ENCODE data around the gene CEMIP.

DNA sequence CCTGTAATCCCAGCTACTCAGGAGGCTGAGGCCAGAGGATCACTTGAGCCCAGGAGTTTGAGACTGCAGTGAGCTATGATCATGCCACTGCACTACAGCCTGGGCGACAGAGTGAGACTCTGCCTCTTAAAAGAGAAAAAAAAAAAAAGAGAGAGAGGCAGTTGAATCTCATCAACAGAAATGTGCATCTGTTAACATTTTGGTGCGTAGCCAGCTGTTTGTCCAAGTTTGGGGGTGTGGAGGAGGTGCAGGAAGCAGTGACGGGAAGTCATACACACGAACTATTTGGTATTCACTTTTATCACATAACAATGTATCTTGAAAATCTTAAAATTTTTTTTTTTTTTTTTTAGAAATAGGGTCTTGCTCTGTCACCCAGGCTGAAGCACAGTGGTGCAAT is 18.2 kb upstream of the CEMIP start:
- TF ChIP-seq ZSCAN30 (tag by site-specific recombination; IDR thresholded peaks at IDR 0.05) (no peak), ZNF157 (tag by site-specific recombination; IDR thresholded peaks at IDR 0.05) (no peak), CTCF (tag by site-specific recombination; IDR thresholded peaks at IDR 0.05) (no peak), SCRT2 (tag by site-specific recombination; IDR thresholded peaks at IDR 0.05) (no peak), WT1 (tag by site-specific recombination; IDR thresholded peaks at IDR 0.05) (no peak), ZNF488 (tag by site-specific recombination; IDR thresholded peaks at IDR 0.05) (no peak), ZNF292 (tag by site-specific recombination; IDR thresholded peaks at IDR 0.05; ENCODE audit: borderline replicate concordance, low read depth) (no peak), ZBTB7A (tag by site-specific recombination; IDR thresholded peaks at IDR 0.05; ENCODE audit: low read depth) (no peak), HOXA7 (CRISPR knock-in tag; IDR thresholded peaks at IDR 0.05; ENCODE audit: borderline replicate concordance) (no peak), ZSCAN4 (tag by site-specific recombination; IDR thresholded peaks at IDR 0.05) (no peak)
- TF ChIP-seq, protein P1, sequence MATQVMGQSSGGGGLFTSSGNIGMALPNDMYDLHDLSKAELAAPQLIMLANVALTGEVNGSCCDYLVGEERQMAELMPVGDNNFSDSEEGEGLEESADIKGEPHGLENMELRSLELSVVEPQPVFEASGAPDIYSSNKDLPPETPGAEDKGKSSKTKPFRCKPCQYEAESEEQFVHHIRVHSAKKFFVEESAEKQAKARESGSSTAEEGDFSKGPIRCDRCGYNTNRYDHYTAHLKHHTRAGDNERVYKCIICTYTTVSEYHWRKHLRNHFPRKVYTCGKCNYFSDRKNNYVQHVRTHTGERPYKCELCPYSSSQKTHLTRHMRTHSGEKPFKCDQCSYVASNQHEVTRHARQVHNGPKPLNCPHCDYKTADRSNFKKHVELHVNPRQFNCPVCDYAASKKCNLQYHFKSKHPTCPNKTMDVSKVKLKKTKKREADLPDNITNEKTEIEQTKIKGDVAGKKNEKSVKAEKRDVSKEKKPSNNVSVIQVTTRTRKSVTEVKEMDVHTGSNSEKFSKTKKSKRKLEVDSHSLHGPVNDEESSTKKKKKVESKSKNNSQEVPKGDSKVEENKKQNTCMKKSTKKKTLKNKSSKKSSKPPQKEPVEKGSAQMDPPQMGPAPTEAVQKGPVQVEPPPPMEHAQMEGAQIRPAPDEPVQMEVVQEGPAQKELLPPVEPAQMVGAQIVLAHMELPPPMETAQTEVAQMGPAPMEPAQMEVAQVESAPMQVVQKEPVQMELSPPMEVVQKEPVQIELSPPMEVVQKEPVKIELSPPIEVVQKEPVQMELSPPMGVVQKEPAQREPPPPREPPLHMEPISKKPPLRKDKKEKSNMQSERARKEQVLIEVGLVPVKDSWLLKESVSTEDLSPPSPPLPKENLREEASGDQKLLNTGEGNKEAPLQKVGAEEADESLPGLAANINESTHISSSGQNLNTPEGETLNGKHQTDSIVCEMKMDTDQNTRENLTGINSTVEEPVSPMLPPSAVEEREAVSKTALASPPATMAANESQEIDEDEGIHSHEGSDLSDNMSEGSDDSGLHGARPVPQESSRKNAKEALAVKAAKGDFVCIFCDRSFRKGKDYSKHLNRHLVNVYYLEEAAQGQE (tag by site-specific recombination; IDR thresholded peaks at IDR 0.05), result no peak

All from HEK293 (cell line).